Loucy (cell line): ENCODE results near the gene GNA14.

Experiments
- EZH2phosphoT487 ChIP-seq: fragments of 200-600 bp; IDR thresholded peaks from 2 replicates; pipeline ENCODE4 v1.6.1; 2018; ENCODE audit warnings: antibody characterized with exemption, mild to moderate bottlenecking, moderate library complexity, borderline replicate concordance
- TF ChIP-seq, protein P1 (sequence below): fragments of 200-600 bp; sonication (generic); conservative IDR thresholded peaks from 2 replicates; pipeline ENCODE4 v1.5.1; 2014; ENCODE audit warnings: mild to moderate bottlenecking, antibody characterized with exemption, low read length

GRCh38 chr9:77460938-77461337, 187.2 kb downstream of the GNA14 start:
- TF ChIP-seq, protein P1, sequence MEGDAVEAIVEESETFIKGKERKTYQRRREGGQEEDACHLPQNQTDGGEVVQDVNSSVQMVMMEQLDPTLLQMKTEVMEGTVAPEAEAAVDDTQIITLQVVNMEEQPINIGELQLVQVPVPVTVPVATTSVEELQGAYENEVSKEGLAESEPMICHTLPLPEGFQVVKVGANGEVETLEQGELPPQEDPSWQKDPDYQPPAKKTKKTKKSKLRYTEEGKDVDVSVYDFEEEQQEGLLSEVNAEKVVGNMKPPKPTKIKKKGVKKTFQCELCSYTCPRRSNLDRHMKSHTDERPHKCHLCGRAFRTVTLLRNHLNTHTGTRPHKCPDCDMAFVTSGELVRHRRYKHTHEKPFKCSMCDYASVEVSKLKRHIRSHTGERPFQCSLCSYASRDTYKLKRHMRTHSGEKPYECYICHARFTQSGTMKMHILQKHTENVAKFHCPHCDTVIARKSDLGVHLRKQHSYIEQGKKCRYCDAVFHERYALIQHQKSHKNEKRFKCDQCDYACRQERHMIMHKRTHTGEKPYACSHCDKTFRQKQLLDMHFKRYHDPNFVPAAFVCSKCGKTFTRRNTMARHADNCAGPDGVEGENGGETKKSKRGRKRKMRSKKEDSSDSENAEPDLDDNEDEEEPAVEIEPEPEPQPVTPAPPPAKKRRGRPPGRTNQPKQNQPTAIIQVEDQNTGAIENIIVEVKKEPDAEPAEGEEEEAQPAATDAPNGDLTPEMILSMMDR = no peak
- TF ChIP-seq EZH2phosphoT487 = no peak
